NCI-H2171 (cell line): ENCODE data around the gene ABCA1.
"Not testable (repeated sequence)": the region's sequence is repeated elsewhere in the genome, so short reads cannot be mapped to it uniquely, and the experiment has no call there.

Source experiments
- DNase-seq: peaks from one replicate; lab custom pipeline; 2025; lab: John Stamatoyannopoulos, UW

The ABCA1 gene

GRCh38 chr9:104903609-104904008 lies 24.3 kb downstream of the ABCA1 start:
- no peak for DNase-seq

- no peak for DNase-seq
These were observed 27.1 kb downstream of the ABCA1 start for GRCh38 chr9:104900871-104901270.

DNA sequence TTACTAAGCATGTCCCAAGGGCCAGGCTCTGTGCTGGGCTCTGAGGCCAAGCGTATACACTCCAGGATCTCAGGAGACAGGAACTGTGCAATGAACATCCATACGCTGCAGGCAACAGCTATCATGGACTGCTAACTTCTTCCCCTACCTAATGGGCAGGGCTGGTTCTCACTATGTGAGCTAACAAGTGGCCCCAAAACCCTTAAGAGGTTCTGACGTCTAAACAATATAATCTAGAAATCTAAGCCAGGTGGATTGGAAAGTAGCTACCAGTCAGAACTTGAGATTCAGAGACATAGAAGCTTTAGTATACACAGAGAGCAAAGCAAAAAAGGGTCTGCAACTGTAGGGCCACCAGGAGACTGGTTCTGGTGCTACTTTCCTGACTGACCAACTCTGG lies 27.6 kb downstream of the ABCA1 start:
- DNase-seq, result no peak

GRCh38 chr9:104899759-104900247 lies 28.2 kb downstream of the ABCA1 start:
- DNase-seq, result no peak

DNA sequence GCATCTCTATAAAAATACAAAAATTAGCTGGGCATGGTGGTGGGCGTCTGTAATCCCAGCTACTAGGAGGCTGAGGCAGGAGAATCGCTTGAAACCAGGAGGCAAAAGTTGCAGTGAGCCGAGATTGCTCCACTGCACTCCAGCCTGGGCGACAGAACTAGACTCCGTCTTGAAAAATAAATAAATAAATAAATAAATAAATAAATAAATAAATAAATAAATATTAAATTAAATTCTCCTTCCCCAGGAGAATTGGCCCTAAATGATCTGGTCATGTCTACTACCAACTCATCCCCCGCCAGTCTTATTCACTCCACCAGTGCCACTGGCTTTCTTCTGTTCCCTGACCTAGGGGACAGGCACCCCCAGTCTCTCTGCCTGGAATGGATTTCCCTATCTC lies 29.6 kb downstream of the ABCA1 start:
- not testable (repeated sequence) for DNase-seq

DNA sequence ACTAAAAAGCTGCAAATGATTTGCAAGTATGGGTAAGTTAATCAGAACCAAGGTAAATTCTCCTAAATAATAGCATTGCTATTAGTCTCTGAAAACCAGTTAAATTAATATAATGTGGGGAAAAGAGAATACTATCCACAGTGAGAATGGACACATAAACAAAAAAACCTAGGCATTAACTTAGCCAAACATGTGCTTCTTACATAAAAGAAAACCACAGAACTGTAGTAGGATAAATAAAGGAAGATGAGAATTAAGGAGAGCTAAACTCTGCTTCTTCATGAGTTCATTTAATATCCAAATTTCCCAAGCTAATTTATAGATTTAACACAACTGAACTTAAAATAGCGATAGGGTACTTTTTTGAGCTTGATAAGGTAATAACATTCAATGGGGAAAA lies 31.8 kb downstream of the ABCA1 start:
- no peak for DNase-seq

DNA sequence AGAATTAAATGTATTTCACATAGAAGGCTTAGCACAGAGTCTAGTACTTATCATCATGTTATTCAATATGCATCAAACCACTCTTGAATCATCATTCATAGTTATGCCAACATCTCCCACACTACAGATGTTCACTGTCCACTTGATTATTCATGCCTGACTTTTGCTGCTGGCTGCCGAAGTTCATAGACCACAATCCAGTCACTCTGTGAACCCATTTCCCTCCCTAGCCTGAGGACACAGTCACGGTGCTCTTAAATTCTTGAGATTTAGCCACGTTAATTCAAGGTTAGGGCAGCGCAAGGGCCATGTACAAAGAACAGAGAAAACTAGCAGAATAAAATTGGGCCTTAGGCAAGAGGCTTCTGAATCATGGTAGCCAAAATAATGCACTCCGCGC lies 32.4 kb downstream of the ABCA1 start:
- DNase-seq, result no peak

- no peak for DNase-seq
These were observed 35.3 kb downstream of the ABCA1 start for GRCh38 chr9:104892701-104893100.

DNA sequence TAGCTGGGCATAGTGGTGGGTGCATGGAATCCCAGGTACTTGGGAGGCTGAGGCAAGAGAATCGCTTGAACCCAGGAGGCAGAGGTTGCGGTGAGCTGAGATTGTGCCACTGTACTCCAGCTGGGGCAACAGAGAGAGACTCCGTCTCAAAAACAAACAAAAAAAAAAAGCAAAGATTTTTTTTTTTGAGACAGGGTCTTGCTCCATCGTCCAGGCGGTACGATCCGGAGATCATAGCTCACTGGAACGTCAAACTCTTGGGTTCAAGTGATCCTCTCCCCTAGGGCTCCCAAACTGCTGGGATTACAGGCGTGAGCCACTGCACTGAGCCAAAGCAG lies 37.6 kb downstream of the ABCA1 start:
- no peak for DNase-seq

DNA sequence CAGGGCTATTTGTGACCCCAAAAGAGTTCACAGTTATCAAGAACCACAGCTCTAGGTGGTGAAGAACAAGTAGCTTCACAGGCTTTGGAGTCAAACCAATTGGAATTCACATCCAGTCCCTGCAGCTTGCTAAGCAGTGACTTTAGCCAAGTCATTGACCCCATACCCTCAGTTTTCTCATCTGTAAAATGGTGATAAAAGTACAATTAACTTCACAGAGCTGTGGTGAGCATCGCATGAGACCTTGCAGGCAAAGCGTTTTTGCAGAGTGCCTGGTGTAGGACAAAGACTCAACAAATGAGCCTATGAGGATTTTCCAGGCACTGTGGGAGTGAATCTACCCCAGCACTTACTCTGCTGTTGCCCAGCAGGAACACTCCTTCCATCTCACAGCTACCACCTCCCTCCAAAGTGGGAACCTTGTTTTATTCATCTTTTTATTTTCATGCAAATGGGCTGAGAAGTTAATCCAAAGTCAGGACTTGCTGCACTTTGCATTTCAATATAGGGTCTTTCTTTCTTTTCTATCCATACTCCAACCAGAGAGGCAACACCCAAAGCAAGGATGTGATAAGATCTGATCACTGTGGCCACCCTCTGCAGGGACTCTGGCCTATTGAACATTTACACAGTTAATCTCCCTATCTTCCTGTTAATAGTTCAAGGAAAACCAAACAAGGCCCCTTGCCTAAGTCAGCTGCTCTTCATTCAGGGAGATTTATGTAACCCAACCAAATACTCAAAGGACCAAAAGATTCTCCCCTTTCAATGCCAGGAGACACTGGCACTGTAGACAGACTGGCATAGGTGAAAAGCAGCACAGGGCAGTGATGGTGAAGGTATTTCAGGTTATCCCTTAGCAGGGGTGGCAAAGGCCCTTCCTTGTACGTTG lies 41.9 kb downstream of the ABCA1 start:
- DNase-seq, result no peak

DNA sequence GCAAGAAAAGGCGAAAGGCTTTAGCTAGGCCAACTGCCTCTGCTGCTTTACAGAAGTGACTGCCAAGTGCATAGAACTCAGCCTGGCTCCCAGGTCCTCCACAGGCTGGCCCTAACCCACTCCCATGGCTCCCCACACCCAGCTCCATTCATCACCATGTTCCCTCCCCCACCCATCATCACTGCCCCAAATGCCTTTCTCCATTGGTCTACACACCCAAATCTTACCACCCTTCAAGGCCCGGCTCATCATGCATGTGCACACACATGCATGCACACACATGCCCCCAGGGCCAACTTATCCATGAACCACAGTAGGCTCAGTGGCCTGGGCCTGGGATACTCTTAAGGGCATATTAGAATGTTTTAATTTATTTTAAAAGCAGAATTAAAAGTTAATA lies 44.8 kb downstream of the ABCA1 start:
- no peak for DNase-seq

DNA sequence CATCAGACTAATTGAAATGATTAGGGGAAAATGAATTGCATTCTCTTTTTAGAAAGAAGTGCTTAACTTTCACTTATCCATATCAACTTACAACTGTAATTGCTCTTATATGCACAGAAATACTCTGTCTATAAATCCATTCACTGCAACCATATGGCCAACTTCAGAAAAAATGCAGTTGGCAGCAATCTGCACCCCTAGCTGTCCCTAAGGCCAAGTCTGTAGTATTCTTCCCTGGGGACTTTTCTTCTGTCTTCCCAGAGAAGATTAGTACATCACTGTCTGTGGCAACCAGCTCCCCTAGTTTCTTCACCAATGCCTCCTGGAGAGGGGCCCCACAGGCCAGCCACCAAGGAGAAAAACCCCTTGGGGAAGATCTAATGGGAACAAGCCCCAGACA lies 45.4 kb downstream of the ABCA1 start:
- peak; percentile 58 for DNase-seq

- DNase-seq, result no peak
These were observed 45.9 kb downstream of the ABCA1 start for GRCh38 chr9:104882086-104882485.

GRCh38 chr9:104879555-104880309 lies 48.2 kb downstream of the ABCA1 start:
- DNase-seq, result no peak

DNA sequence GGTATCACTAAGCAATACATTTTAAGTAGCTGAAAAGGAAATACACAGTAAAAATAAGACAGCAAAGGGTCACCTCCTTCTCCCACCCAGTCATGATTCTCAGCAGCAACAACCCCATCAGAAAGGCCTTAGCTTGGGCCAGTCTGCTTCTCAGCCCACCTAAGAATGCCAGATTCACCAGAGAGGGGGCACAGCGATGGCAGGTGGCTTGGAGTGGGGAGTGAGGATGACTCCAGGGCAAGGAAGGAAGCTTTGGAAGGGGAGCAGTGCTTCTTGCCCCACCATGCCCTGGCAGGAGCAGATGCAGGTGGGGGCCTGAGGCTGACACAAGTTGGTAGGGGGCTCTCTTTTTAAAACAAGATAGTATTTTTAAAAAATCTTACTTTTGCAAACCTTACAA lies 51.4 kb downstream of the ABCA1 start:
- DNase-seq, result no peak

- DNase-seq, result no peak
These were observed 52.1 kb downstream of the ABCA1 start for GRCh38 chr9:104875897-104876296.

- no peak for DNase-seq
These were observed 52.6 kb downstream of the ABCA1 start for GRCh38 chr9:104875320-104875719.

- DNase-seq, result no peak
These were observed 54.5 kb downstream of the ABCA1 start for GRCh38 chr9:104873489-104873850.

GRCh38 chr9:104872656-104873488 lies 55.1 kb downstream of the ABCA1 start:
- DNase-seq, result no peak

DNA sequence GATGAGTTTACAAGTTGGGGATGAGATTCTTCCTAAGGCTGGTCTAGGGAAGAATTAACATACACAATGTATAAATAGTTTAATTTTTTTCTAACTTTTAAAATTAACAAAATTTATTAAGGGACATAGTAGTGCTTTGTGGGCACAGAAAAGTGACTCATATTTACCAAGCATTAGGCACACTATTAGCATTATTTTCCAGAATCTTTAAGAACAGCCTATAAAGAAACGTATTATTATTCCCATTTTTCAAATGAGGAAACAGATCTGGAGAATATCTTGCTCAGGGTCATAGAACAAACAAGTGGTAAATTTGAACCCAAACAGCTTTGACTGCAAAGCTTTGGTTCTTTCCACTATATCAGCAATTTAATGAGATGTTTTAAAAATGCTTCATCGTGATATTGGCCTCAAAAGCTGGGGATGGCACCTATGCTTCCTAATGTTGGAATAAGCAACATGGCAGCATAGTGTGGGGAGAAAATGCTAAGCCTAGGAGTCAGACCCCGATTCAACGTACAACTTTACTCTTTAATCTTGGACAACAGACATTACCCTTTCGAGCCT lies 55.9 kb downstream of the ABCA1 start:
- no peak for DNase-seq

DNA sequence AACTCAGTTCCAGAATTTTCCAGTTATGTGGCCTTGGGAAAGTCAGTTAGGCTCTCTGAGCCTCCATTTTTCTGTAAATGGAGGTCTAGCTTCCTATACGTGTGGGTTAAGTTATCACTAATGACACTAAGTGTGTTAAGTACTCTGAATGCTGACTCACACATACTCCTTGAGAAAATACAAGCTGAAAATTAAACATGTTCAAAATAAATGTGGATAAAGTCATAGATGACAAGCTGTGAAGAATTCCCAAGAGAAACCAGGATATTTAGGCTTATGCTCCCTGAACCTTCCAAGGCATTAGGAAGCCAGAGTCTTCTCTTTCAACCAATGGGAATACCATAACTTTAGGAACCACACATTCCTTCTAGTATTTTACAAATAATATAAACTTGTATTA lies 58.1 kb downstream of the ABCA1 start:
- DNase-seq, result no peak
